ENCODE results near the gene DERA.

Gene DERA

DNA sequence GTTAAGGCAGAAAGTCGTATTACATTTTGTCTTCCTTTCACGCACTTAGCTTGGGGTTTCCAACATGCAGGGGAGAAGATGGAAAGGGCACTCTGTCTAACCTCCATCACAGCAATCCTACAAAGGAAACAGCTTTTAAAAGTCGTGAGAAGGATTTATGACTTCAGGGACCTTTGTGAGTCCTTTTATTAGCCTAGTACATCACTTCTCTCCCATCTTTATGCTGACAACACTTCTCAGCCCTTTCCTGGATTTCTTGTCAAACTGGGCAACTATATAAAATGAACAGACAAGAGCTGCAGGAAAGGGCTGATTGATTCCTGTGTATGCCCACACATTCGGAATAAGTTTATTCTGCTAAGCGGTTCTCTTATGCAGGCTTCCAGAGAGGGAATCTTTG lies 159.0 kb downstream of the DERA start:
- no peak overlapping the region for H3K9ac ChIP-seq (ENCODE audit: low read depth, low read length)
- no peaks in the 10 kb centered on the region for H3K9me3 ChIP-seq (ENCODE audit: control insufficient read depth, insufficient read depth, low read length)
- no peaks in the 10 kb centered on the region for H3K36me3 ChIP-seq (ENCODE audit: insufficient read depth, low read length)
- no peaks in the 10 kb centered on the region for H3K4me1 ChIP-seq (ENCODE audit: insufficient read depth, low read length)

DNA sequence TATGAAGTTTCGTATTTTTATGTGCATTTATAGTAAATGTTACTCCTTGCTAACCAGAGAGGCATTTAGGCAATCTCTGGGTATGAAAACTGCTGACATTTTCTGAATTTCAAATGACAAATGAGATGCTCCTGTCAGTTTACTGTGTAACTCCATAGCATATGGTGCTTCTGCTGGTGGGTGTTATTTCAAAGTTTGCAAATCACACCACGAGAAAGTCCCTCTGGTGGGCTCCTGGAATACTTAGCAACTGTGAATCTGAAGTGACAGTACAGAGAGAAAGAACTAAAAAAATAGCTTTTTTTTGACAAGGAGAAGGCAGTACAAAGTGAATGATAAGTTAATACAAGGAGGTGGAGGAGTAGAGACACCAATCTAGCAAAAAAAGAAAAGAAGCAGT lies 161.5 kb downstream of the DERA start:
- H3K36me3 ChIP-seq (ENCODE audit: insufficient read depth, low read length): no peaks in the 10 kb centered on the region
- no peaks in the 10 kb centered on the region for H3K9me3 ChIP-seq (ENCODE audit: control insufficient read depth, insufficient read depth, low read length)
- no peak overlapping the region for H3K9ac ChIP-seq (ENCODE audit: low read depth, low read length)
- no peaks in the 10 kb centered on the region for H3K4me1 ChIP-seq (ENCODE audit: insufficient read depth, low read length)

DNA sequence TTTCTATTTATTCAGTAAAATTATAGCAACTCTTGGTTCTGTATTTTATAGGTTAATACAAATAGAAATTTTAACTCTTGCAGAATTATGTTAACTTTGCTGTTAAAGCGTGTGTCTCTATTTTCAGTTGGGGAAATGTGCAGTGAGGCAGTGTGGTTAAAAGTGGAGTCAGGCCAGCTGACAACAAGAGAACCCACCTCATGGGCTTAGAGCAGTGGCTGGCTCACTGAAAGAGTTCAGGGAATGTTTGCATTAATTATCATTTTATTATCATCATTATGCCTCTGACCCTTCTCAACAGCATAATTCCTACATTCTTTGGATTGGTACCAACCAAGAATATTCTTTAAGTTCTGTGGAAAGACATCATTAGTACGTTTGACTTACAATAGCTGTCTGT lies 163.8 kb downstream of the DERA start:
- no peaks in the 10 kb centered on the region for H3K9me3 ChIP-seq (ENCODE audit: control insufficient read depth, insufficient read depth, low read length)
- H3K36me3 ChIP-seq (ENCODE audit: insufficient read depth, low read length): no peaks in the 10 kb centered on the region
- H3K9ac ChIP-seq (ENCODE audit: low read depth, low read length): no peak overlapping the region
- no peaks in the 10 kb centered on the region for H3K4me1 ChIP-seq (ENCODE audit: insufficient read depth, low read length)

DNA sequence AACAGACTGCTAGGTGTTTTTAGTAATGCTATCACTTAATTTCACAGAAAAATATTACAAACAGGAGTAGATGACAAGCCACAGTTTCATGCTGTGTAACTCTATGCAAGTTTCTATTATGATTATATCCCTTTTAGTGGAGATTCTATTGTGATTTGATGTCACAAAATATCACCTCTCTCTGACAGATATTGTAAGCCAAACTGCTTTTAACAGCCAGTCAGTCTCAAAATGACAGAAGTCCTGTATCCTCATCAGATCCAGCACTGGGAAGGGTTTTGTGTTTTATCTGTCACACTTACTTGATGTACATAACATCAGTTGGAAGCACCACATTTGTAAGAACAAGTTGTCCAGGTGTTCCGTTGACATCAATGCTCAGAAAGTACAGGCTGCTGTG lies 164.8 kb downstream of the DERA start:
- Histone ChIP-seq H3K4me1 (ENCODE audit: insufficient read depth, low read length) (no peaks in the 10 kb centered on the region), H3K36me3 (ENCODE audit: insufficient read depth, low read length) (no peaks in the 10 kb centered on the region), H3K9me3 (ENCODE audit: control insufficient read depth, insufficient read depth, low read length) (no peaks in the 10 kb centered on the region; the same call in 1 of the 2 replicates), H3K9ac (ENCODE audit: low read depth, low read length) (no peak overlapping the region)

DNA sequence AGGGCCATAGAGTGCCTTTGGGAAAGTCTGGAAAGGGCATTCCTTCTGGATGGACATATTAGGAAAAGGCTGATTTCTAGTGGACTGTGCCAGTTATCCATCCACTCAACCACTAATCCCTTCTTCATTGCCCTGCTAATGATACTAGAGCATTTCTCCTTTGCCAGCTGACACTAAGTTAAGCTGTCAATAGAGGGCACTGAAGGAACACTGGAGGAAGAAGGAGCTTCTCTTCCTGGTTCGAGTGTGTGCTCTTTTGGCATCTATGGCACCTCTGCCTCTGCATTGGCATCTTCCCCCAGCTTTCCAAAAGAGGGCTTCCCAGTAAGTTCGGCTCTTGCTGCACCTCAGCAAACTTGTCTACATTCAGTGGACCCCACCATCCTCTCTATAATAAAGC lies 165.4 kb downstream of the DERA start:
- Histone ChIP-seq H3K9ac (ENCODE audit: low read depth, low read length) (no peak overlapping the region), H3K9me3 (ENCODE audit: control insufficient read depth, insufficient read depth, low read length) (no peaks in the 10 kb centered on the region; the same call in 1 of the 2 replicates)

DNA sequence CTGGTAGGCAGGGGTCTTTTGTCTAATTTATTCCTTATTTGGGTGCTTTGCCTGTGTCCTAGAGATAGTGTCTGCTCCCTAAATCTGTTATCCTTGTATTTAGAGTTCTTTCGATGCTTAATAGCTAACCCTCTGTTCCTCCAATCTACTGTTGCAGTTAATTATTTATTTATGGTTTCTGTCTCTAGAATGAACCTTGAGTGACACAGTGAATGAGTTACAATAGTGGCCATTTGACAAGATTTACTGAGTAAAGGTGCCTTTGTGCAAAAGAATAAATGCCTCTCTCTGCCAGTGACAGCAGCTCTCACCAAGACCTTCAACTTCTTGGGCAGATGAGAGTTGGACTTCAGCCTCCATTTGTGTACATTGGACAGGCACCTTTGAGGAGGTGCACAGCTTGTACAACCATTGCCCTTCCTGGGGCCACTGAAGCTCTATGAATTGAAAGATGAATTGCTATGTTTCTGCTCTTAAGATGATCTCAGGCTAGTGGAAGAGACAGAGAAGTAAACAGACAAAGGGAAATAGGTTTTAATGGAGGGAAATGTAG lies 165.9 kb downstream of the DERA start:
- H3K9ac ChIP-seq (ENCODE audit: low read depth, low read length): no peak overlapping the region
- H3K4me1 ChIP-seq (ENCODE audit: insufficient read depth, low read length): no peaks in the 10 kb centered on the region
- no peaks in the 10 kb centered on the region for H3K36me3 ChIP-seq (ENCODE audit: insufficient read depth, low read length)
- H3K9me3 ChIP-seq (ENCODE audit: control insufficient read depth, insufficient read depth, low read length): no peaks in the 10 kb centered on the region; the same call in 1 of the 2 replicates

More for the DNA sequence above, 165.4 kb downstream of the DERA start:
- Histone ChIP-seq H3K36me3 (ENCODE audit: insufficient read depth, low read length) (no peaks in the 10 kb centered on the region), H3K4me1 (ENCODE audit: insufficient read depth, low read length) (no peaks in the 10 kb centered on the region)

DNA sequence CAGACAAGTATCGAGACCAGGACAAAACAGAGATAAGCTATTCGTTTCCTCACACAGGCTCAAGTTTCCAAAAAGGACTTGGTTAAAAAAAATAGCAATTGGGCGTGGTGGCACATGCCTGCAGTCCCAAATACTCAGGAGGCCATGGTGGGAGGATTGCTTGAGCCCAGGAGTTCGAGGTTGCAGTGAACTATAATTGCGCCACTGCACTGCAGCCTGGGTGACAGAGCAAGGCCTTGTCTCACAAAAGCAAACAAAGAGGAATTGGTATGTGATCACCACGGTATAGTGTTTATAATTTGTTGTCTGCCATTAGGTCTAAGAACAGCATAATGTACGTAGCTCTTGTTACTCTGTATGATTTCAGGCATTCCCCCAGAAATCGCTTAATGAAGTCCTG lies 175.3 kb downstream of the DERA start:
- Histone ChIP-seq H3K36me3 (ENCODE audit: insufficient read depth, low read length) (no peaks in the 10 kb centered on the region), H3K9ac (ENCODE audit: low read depth, low read length) (no peak overlapping the region), H3K9me3 (ENCODE audit: control insufficient read depth, insufficient read depth, low read length) (no peaks in the 10 kb centered on the region), H3K4me1 (ENCODE audit: insufficient read depth, low read length) (peaks cover 3% of the 10 kb centered on the region; the same call in 1 of the 2 replicates)

DNA sequence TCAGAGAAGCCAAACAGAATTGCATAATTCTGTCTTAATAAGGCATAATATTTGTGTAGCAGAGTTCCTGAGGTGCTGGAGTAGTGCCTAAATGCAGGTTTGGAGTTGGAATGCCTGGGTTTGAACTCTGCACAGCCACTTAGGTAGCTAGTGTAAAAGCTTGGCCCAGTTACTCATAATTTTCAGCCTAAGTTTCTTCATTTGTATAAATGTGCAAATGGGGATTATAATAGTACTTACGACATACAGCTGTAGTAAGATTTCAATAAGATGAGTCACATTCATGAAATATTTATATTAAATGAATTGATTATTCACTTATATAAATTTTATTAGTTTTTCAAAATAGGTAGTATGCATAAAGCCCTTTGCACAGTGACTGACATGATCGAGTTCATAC lies 175.8 kb downstream of the DERA start:
- H3K9ac ChIP-seq (ENCODE audit: low read depth, low read length): no peak overlapping the region
- peaks cover 3% of the 10 kb centered on the region; the same call in 1 of the 2 replicates for H3K4me1 ChIP-seq (ENCODE audit: insufficient read depth, low read length)
- no peaks in the 10 kb centered on the region for H3K36me3 ChIP-seq (ENCODE audit: insufficient read depth, low read length)
- H3K9me3 ChIP-seq (ENCODE audit: control insufficient read depth, insufficient read depth, low read length): no peaks in the 10 kb centered on the region

Measured in ES-I3 (cell line).